Neuronal stem cell (in vitro differentiated cells): ENCODE measurements around the gene NPNT.

Source experiments
- DNase-seq: peaks from one replicate; pipeline ENCODE4 v3.0.0-alpha.2; 2013; ENCODE audit warnings: low spot score
- H2AFZ ChIP-seq: one replicate; pipeline ENCODE4 v1.6.1; 2013; ENCODE audit warnings: mild to moderate bottlenecking, low read length, inconsistent platforms
- H2AK5ac ChIP-seq: 2 replicates; pipeline ENCODE4 v1.6.1; 2013; ENCODE audit warnings: low read depth, mild to moderate bottlenecking, inconsistent platforms, low read length, moderate library complexity, mixed read lengths
- H2BK120ac ChIP-seq: 2 replicates; pipeline ENCODE4 v1.6.1; 2013; ENCODE audit warnings: low read depth, mild to moderate bottlenecking, inconsistent platforms, low read length, moderate library complexity, mixed read lengths
- H2BK12ac ChIP-seq: one replicate; pipeline ENCODE4 v1.6.1; 2013; ENCODE audit warnings: low read length, inconsistent platforms
- H2BK15ac ChIP-seq: 2 replicates; pipeline ENCODE4 v1.6.1; 2013; ENCODE audit warnings: mild to moderate bottlenecking, low read length, inconsistent platforms, mixed read lengths
- H2BK5ac ChIP-seq: one replicate; pipeline ENCODE4 v1.6.1; 2013; ENCODE audit warnings: inconsistent platforms, mild to moderate bottlenecking, low read length, moderate library complexity
- H3K14ac ChIP-seq: one replicate; pipeline ENCODE4 v1.6.1; 2013; ENCODE audit warnings: low read length, inconsistent platforms
- H3K18ac ChIP-seq: 2 replicates; pipeline ENCODE4 v1.6.1; 2013; ENCODE audit warnings: low read length, inconsistent platforms
- H3K23ac ChIP-seq: 2 replicates; pipeline ENCODE4 v1.6.1; 2013; ENCODE audit warnings: low read depth, mild to moderate bottlenecking, mixed read lengths, low read length, inconsistent platforms; ENCODE audit not compliant: poor library complexity
- H3K27ac ChIP-seq: replicated peaks from 3 replicates; pipeline ENCODE4 v1.5.1; 2013; ENCODE audit warnings: low read length, inconsistent platforms
- H3K27me3 ChIP-seq, 3 experiments: 2 replicates each; pipeline ENCODE4 v1.6.1; 2013; ENCODE audit warnings: low read length in 3 of 3, mild to moderate bottlenecking in 2 of 3, inconsistent platforms in 1 of 3, low read depth in 1 of 3, mixed read lengths in 1 of 3, moderate library complexity in 1 of 3; ENCODE audit not compliant: control insufficient read depth in 3 of 3, insufficient read depth in 3 of 3
- H3K36me3 ChIP-seq, 2 donors: replicated peaks in 1 of 2; 2 replicates each; pipeline ENCODE4 v1.6.1; 2013; ENCODE audit warnings: low read length in 2 of 2; ENCODE audit not compliant: control insufficient read depth in 2 of 2, insufficient read depth in 2 of 2
- H3K4ac ChIP-seq: 2 replicates; pipeline ENCODE4 v1.6.1; 2013; ENCODE audit warnings: inconsistent platforms, mild to moderate bottlenecking, low read length, moderate library complexity
- H3K4me1 ChIP-seq, 2 donors: 1 replicate in 1 of 2; 2 replicates in 1 of 2; pipeline ENCODE4 v1.6.1; 2013; ENCODE audit warnings: low read length in 2 of 2, low read depth in 1 of 2; ENCODE audit not compliant: control insufficient read depth in 2 of 2, insufficient read depth in 1 of 2
- H3K4me2 ChIP-seq: one replicate; pipeline ENCODE4 v1.6.1; 2013; ENCODE audit warnings: mild to moderate bottlenecking, low read length, inconsistent platforms; ENCODE audit not compliant: insufficient read depth, poor library complexity, severe bottlenecking
- H3K4me3 ChIP-seq, 2 donors: 2 replicates each; pipeline ENCODE4 v1.5.1; 2013; ENCODE audit warnings: low read length in 2 of 2, mild to moderate bottlenecking in 2 of 2, inconsistent platforms in 1 of 2, moderate library complexity in 1 of 2
- H3K79me1 ChIP-seq: one replicate; pipeline ENCODE4 v1.6.1; 2013; ENCODE audit warnings: low read depth, mild to moderate bottlenecking, inconsistent platforms, low read length, moderate library complexity
- H3K9ac ChIP-seq: one replicate; pipeline ENCODE4 v1.6.1; 2013; ENCODE audit warnings: mild to moderate bottlenecking, low read depth, low read length, inconsistent platforms; ENCODE audit not compliant: poor library complexity
- H3K9me3 ChIP-seq, 2 donors: replicated peaks in 1 of 2; 2 replicates each; pipeline versions ENCODE3 to v1.6.1; 2013; ENCODE audit warnings: low read length in 2 of 2, mild to moderate bottlenecking in 2 of 2, inconsistent platforms in 1 of 2, low read depth in 1 of 2, mixed read lengths in 1 of 2, moderate library complexity in 1 of 2; ENCODE audit not compliant: control insufficient read depth in 2 of 2, insufficient read depth in 1 of 2
- H4K8ac ChIP-seq: one replicate; pipeline ENCODE4 v1.6.1; 2013; ENCODE audit warnings: low read depth, mild to moderate bottlenecking, inconsistent platforms, low read length, moderate library complexity
- H4K91ac ChIP-seq: one replicate; pipeline ENCODE4 v1.6.1; 2013; ENCODE audit warnings: low read length, low read depth, mild to moderate bottlenecking, inconsistent platforms; ENCODE audit not compliant: poor library complexity
- WGBS, 2 donors: extraction: QIAGEN DNeasy Blood & Tissue Kit; methylation state at CpG; one replicate each; pipeline ENCODE4 v1.1.7; 2013; ENCODE audit warnings: missing lambda C conversion rate in 2 of 2, mixed read lengths in 1 of 2; ENCODE audit not compliant: insufficient read length in 2 of 2, insufficient replicate concordance in 1 of 2; ENCODE audit errors: extremely low coverage in 2 of 2; 5-methylcytosine and 5-hydroxymethylcytosine counted together

The NPNT gene

GRCh38 chr4:105996845-105997244 is 101.6 kb downstream of the NPNT start:
- H3K36me3 ChIP-seq: no peaks in the 10 kb centered on the region
- no peak overlapping the region for H2AFZ ChIP-seq
- H3K9me3 ChIP-seq: no peaks in the 10 kb centered on the region
- H2AK5ac ChIP-seq: no peak overlapping the region
- no peak for DNase-seq
- H3K23ac ChIP-seq: no peak overlapping the region
- H3K9ac ChIP-seq: no peak overlapping the region
- H3K14ac ChIP-seq: no peak overlapping the region
- no peak overlapping the region for H3K18ac ChIP-seq
- H3K4me1 ChIP-seq: no peaks in the 10 kb centered on the region
- no peak overlapping the region for H2BK15ac ChIP-seq
- no peak overlapping the region for H4K91ac ChIP-seq
- no peak overlapping the region for H3K4me3 ChIP-seq
- no peaks in the 10 kb centered on the region for H3K27me3 ChIP-seq
- H3K27ac ChIP-seq: no peak overlapping the region
- no peak overlapping the region for H4K8ac ChIP-seq
- no peaks in the 10 kb centered on the region for H3K79me1 ChIP-seq
- no peak overlapping the region for H2BK5ac ChIP-seq
- H2BK120ac ChIP-seq: no peak overlapping the region
- H3K4me2 ChIP-seq: no peak overlapping the region
- WGBS, 2 donors: no CpG with 5 or more reads among the region's 7 CpGs
- H3K4ac ChIP-seq: no peak overlapping the region
- H2BK12ac ChIP-seq: no peak overlapping the region

GRCh38 chr4:105998171-105999063 is 103.1 kb downstream of the NPNT start:
- Histone ChIP-seq H2BK5ac (no peak overlapping the region), H2AK5ac (no peak overlapping the region), H3K4me1 (no peaks in the 10 kb centered on the region), H2BK12ac (no peak overlapping the region), H3K9ac (no peak overlapping the region), H3K4me2 (no peak overlapping the region), H3K36me3 (no peaks in the 10 kb centered on the region), H3K23ac (no peak overlapping the region), H3K79me1 (no peaks in the 10 kb centered on the region), H3K4ac (no peak overlapping the region), H2BK120ac (no peak overlapping the region), H3K27ac (no peak overlapping the region), H3K27me3 (no peaks in the 10 kb centered on the region), H3K4me3 (no peak overlapping the region), H2BK15ac (no peak overlapping the region), H3K18ac (no peak overlapping the region), H2AFZ (no peak overlapping the region), H4K91ac (no peak overlapping the region), H4K8ac (no peak overlapping the region), H3K9me3 (no peaks in the 10 kb centered on the region), H3K14ac (no peak overlapping the region)
- no CpG with 5 or more reads among the region's 7 CpGs for WGBS, 2 donors
- no peak for DNase-seq

GRCh38 chr4:106002994-106003393 is 107.7 kb downstream of the NPNT start:
- Histone ChIP-seq H3K27me3 (no peaks in the 10 kb centered on the region), H3K9me3 (no peaks in the 10 kb centered on the region), H4K91ac (no peak overlapping the region), H3K14ac (no peak overlapping the region), H3K4me3 (no peak overlapping the region), H3K18ac (no peak overlapping the region), H2AK5ac (no peak overlapping the region), H3K27ac (no peak overlapping the region), H3K79me1 (no peaks in the 10 kb centered on the region), H3K23ac (no peak overlapping the region), H3K4me2 (no peak overlapping the region), H3K4me1 (no peaks in the 10 kb centered on the region), H3K4ac (no peak overlapping the region), H2BK15ac (no peak overlapping the region), H3K36me3 (no peaks in the 10 kb centered on the region), H3K9ac (no peak overlapping the region), H4K8ac (no peak overlapping the region), H2AFZ (peak overlapping the region; percentile 29), H2BK120ac (no peak overlapping the region), H2BK5ac (no peak overlapping the region), H2BK12ac (no peak overlapping the region)
- no CpG with 5 or more reads among the region's 2 CpGs for WGBS, 2 donors
- DNase-seq: no peak

GRCh38 chr4:106010761-106011160 is 115.5 kb downstream of the NPNT start:
- Histone ChIP-seq H3K79me1 (no peaks in the 10 kb centered on the region), H3K14ac (no peak overlapping the region), H3K4me1 (no peaks in the 10 kb centered on the region), H3K18ac (no peak overlapping the region), H3K9ac (no peak overlapping the region), H3K4ac (no peak overlapping the region), H2BK120ac (no peak overlapping the region), H3K27ac (no peak overlapping the region), H2BK5ac (no peak overlapping the region), H2BK15ac (no peak overlapping the region), H3K4me3 (no peak overlapping the region), H3K23ac (no peak overlapping the region), H3K4me2 (no peak overlapping the region), H2AFZ (no peak overlapping the region), H2BK12ac (no peak overlapping the region), H2AK5ac (no peak overlapping the region), H3K27me3 (no peaks in the 10 kb centered on the region), H3K9me3 (peaks cover 0 to 3% of the 10 kb centered on the region in 2 donors), H3K36me3 (no peaks in the 10 kb centered on the region), H4K91ac (no peak overlapping the region), H4K8ac (no peak overlapping the region)
- no peak for DNase-seq
- WGBS, 2 donors: no CpG with 5 or more reads among the region's 2 CpGs
